Measurements from ENCODE around the gene HAL.

Gene HAL

DNA sequence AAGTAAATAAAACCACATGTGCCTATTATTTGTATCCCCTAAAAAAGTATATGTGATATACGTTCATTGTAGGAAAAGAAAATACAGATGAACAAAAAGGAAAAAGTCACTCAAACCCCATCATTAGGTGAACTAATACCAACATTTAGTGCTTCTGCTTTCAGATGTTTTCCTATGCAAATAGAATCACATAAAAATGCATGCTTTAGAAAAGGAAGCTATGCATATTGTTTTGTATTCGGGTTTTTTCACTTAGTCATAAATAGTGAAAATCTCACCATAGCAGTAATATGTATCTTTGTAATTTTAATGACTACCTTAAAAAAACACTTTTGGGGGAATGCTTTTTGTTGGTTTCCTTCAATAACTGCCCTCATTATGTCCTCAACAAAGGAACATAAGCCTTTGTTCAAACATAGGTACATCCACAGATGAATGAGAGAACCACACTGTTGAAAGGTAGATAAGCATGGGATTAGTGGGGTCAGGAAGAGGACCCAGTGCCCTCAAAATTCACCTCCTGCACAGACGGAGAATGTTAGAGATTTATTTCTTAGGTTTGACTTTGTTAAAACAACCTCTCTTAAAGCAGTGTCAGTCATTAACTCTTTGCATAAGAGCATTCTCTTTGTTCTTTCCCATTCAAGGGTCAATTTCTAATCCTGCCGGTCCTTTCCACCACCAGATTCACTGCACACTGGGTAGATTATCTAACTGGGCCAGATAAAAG lies 46.5 kb downstream of the HAL start:
- Histone ChIP-seq H3K9me3 (replicated peaks; ENCODE audit: low read length) (no peaks in the 10 kb centered on the region), H3K36me3 (ENCODE audit: insufficient read depth, low read length) (no peaks in the 10 kb centered on the region), H3K27me3 (ENCODE audit: control insufficient read depth, insufficient read depth, low read length) (peaks cover 38% of the 10 kb centered on the region), H3K4me3 (ENCODE audit: low read length) (no peak overlapping the region), H3K4me1 (ENCODE audit: control insufficient read depth, insufficient read depth, low read length) (no peaks in the 10 kb centered on the region), H3K9ac (ENCODE audit: low read depth, low read length) (no peak overlapping the region), H3K4me2 (ENCODE audit: low read length) (no peak overlapping the region)

DNA sequence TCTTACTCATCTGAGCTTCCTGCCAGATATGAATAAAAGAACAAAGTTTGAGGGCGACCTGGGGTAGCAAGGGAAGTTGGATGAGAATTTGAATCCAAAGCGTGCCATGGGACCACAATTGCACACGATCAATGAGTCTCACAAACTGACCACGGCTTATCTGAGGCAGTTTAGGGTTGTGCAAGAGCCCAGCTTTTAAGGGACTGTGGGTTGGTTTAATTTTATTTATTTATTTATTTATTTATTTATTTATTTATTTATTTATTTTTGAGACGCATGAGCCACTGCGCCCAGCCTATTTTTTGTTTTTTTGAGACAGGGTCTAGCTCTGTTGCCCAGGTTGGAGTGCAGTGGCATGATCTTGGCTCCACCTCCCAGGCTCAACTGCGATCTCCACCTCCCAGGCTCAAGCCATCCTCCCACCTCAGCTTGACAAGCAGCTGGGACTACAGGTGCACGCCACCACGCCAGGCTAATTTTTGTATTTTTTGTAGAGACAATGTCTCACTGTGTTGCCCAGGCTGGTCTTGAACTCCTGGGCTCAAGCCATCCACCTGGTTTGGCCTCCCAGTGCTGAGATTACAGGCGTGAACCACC lies 51.9 kb downstream of the HAL start:
- Histone ChIP-seq H3K4me1 (ENCODE audit: control insufficient read depth, insufficient read depth, low read length) (no peaks in the 10 kb centered on the region), H3K9ac (ENCODE audit: low read depth, low read length) (no peak overlapping the region), H3K27me3 (ENCODE audit: control insufficient read depth, insufficient read depth, low read length) (peaks cover 7% of the 10 kb centered on the region), H3K36me3 (ENCODE audit: insufficient read depth, low read length) (no peaks in the 10 kb centered on the region), H3K4me3 (ENCODE audit: low read length) (no peak overlapping the region), H3K4me2 (ENCODE audit: low read length) (no peak overlapping the region), H3K9me3 (replicated peaks; ENCODE audit: low read length) (no peaks in the 10 kb centered on the region)

DNA sequence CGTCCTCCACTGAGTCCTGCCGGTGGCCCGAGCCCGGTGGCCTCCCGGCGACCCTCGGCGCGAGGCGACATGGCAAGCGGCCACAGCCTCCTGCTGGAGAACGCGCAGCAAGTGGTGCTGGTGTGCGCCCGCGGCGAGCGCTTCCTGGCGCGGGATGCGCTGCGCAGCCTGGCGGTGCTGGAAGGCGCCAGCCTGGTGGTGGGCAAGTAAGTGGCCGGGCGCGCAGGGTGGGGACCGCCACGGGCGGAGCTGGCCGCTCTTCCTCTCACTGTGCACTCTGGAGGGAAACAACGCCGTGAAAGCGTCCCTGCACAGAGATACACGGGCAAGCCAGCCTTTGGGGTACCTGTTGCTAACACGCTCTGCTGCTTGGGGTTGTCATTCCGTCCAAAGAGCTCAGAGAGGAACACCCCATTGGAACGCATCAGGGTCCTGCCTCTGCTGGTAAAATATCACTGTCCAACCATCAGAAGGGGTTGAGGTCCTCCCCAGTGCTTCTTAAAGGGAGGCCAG lies 52.8 kb downstream of the HAL start, which contains the start of gene AMDHD1:
Gene AMDHD1 (plus strand): TSS at position 2 of the 513 bp plus-strand sequence. CDS start 68 bp downstream, at position 70.
- peak within 1 kb of the TSS; percentile 97 for H3K4me2 ChIP-seq (ENCODE audit: low read length)
- no peaks in the 10 kb centered on the region for H3K36me3 ChIP-seq (ENCODE audit: insufficient read depth, low read length)
- H3K9ac ChIP-seq (ENCODE audit: low read depth, low read length), result peak within 1 kb of the TSS; percentile 75
- no peaks in the 10 kb centered on the region for H3K4me1 ChIP-seq (ENCODE audit: control insufficient read depth, insufficient read depth, low read length)
- H3K9me3 ChIP-seq (replicated peaks; ENCODE audit: low read length), result no peaks in the 10 kb centered on the region
- H3K27me3 ChIP-seq (ENCODE audit: control insufficient read depth, insufficient read depth, low read length), result peaks cover 9% of the 10 kb centered on the region
- H3K4me3 ChIP-seq (ENCODE audit: low read length), result peak within 1 kb of the TSS; percentile 86

DNA sequence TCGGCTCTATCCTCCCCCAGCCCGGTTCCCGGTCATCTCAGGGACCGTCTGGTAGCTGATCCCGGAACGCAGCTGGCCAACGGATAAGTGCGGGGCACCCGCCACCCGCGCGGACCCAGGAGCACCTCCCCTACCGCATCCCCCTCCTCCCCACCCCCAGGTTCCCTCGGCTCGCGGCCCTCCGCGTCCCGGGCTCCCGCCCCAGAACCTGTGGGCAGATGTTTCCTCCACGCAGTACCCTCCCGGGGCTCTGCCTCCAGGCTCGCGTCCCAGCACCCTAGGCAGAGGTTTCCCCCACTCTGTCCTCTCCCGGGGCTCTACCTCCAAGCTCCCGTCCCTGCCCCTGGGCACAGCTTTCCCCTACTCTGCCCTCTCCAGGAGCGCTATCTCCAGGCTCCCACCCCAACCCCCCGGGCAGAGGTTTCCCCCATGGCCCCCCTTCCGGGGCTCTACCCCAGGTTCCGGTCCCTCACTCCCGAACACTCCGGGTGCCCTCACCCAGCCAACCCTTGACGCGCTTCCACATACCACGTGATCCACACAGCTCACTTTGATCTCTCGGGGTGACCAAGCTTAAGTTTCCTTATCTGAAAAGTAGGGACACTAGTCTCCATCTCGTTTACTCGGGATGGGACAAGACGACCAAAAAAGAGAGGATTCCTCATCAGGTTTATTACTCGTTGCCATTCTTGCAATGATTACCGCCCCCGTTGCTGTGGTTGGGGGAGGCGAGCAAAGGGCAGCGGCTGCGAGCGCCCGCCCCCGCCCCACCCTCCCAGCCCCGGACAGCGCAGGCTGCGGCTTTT lies 53.4 kb downstream of the HAL start, which contains the start of gene CCDC38:
Gene CCDC38 (minus strand): TSS at position 91 of the 806 bp plus-strand sequence. CDS start 6,105 bp downstream, outside the sequence.
- Histone ChIP-seq H3K4me1 (ENCODE audit: control insufficient read depth, insufficient read depth, low read length) (no peaks in the 10 kb centered on the region), H3K4me2 (ENCODE audit: low read length) (peak within 1 kb of the TSS; percentile 97), H3K27me3 (ENCODE audit: control insufficient read depth, insufficient read depth, low read length) (peaks cover 9% of the 10 kb centered on the region), H3K36me3 (ENCODE audit: insufficient read depth, low read length) (no peaks in the 10 kb centered on the region), H3K4me3 (ENCODE audit: low read length) (peak within 1 kb of the TSS; percentile 86), H3K9me3 (replicated peaks; ENCODE audit: low read length) (no peaks in the 10 kb centered on the region), H3K9ac (ENCODE audit: low read depth, low read length) (peak within 1 kb of the TSS; percentile 75)

DNA sequence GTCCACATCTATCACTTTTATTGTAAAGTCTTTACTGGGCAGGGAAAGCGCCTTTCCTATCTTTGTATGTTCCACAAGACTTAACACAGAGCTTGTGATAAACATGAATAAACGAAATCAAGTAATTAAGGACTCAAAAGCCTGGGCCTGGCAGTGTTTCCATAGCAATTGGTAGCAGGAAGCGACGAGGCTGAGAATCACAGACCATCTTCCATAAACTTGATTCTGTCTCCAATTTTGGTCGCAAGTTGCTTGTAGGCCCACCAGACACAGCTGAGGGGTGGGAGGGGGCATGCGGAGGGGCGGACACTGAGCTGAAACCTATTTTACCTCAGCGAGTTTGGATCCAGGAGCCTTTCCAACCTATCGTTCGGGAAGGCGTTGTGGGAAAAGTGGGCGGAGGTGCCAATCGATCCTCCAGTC lies 54.0 kb downstream of the HAL start:
- Histone ChIP-seq H3K9ac (ENCODE audit: low read depth, low read length) (peak overlapping the region; percentile 75), H3K27me3 (ENCODE audit: control insufficient read depth, insufficient read depth, low read length) (peaks cover 9% of the 10 kb centered on the region), H3K36me3 (ENCODE audit: insufficient read depth, low read length) (no peaks in the 10 kb centered on the region), H3K4me1 (ENCODE audit: control insufficient read depth, insufficient read depth, low read length) (no peaks in the 10 kb centered on the region), H3K4me2 (ENCODE audit: low read length) (peak overlapping the region; percentile 97), H3K9me3 (replicated peaks; ENCODE audit: low read length) (no peaks in the 10 kb centered on the region), H3K4me3 (ENCODE audit: low read length) (peak overlapping the region; percentile 86)

DNA sequence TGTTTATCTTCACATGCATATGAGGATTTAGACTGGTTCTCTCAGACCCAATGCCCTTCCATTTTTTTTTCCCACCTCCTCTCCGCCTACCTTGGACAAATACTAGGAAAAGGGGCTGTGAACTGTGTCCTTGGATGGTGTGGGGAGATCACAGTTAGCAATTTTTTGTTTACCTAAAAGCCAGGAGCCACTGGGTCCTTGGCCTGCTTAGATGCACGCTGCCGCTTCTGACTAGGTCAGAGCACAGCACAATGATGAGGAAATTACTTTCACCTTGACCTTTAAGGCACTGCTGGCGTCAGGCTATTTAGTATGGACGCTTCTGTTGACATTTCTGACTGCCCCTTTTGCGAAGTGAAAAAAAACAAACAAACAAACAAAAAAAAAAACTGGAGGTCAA lies 55.6 kb downstream of the HAL start:
- H3K27me3 ChIP-seq (ENCODE audit: control insufficient read depth, insufficient read depth, low read length), result peaks cover 4% of the 10 kb centered on the region
- H3K4me3 ChIP-seq (ENCODE audit: low read length), result no peak overlapping the region
- no peaks in the 10 kb centered on the region for H3K9me3 ChIP-seq (replicated peaks; ENCODE audit: low read length)
- H3K4me1 ChIP-seq (ENCODE audit: control insufficient read depth, insufficient read depth, low read length), result no peaks in the 10 kb centered on the region
- H3K36me3 ChIP-seq (ENCODE audit: insufficient read depth, low read length), result no peaks in the 10 kb centered on the region
- no peak overlapping the region for H3K9ac ChIP-seq (ENCODE audit: low read depth, low read length)
- H3K4me2 ChIP-seq (ENCODE audit: low read length), result no peak overlapping the region
